LHCN-M2 (cell line): ENCODE measurements around the gene TTLL11. TPM values are rescaled to one million over a fixed set of nuclear protein-coding genes. Genes with fewer than 3 reads are reported as not detected.

ENCODE experiments used
- DNase-seq: peaks from one replicate; pipeline ENCODE4 v3.0.0-alpha.2; 2012; ENCODE audit warnings: low read depth
- total RNA-seq: library from RNA; depleted of rRNA; stranded (reverse); fragments of >200 nt; gene quantifications from 2 replicates; pipeline ENCODE4 v1.2.3, GENCODE V29; 2014

The TTLL11 gene
- total RNA-seq, 1 experiment from 2014 or later, result 3.4 TPM

- DNase-seq, result no peak
Observed at GRCh38 chr9:121942866-121943382, 150.2 kb downstream of the TTLL11 start.

GRCh38 chr9:121942313-121942712 lies 150.8 kb downstream of the TTLL11 start:
- no peak for DNase-seq

- DNase-seq, result no peak
Observed at GRCh38 chr9:121939643-121940042, 153.5 kb downstream of the TTLL11 start.

- no peak for DNase-seq
Observed at GRCh38 chr9:121938621-121939020, 154.5 kb downstream of the TTLL11 start.

- no peak for DNase-seq
Observed at GRCh38 chr9:121937240-121937639, 155.9 kb downstream of the TTLL11 start.

- no peak for DNase-seq
Observed at GRCh38 chr9:121935739-121936138, 157.4 kb downstream of the TTLL11 start.

GRCh38 chr9:121930956-121931355 lies 162.2 kb downstream of the TTLL11 start:
- no peak for DNase-seq

DNA sequence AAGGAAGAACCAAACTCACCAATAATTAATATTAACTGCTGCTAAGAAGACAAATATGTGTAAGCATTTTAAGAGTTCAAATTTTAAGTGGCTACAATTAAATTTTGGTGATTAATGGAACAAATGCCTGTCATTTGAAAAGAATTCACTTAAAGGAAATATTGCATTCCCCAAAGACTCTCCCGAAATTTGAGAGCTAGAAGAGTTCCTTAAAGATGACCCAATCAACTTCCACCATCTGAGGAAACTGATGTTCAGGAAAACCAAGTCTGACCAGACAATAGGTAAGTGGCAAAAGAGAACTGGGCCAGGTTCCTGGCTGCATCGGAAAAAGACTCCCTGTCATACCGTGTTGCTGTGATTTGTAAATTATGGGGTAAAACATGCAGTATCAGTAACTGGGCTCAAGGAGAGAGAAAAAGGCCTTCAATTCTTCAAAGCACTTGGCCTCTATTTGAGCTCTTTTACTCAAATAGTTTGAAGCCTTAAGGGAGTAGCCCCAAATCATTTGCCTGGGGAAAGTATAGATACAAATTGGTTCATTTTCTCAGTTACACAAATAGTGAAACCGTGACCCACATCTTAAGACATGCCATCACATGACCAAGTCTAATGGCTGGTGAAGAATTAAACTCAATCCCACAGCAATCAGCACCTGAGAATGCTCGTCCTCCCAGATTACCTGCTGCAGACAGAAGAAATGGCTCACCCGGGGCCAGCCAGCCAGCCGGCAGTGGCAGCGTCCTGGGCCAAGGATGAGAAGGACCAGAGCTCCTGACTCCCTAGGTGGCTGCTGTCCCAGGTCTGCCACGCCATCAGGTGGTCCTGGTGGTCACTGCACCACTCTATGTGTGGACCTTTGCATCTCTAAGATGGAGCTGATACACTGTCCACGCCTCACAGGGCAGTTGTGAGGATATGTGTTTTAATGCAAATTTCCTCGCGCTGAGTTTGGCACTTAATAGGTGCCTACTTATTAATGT lies 162.9 kb downstream of the TTLL11 start:
- no peak for DNase-seq

DNA sequence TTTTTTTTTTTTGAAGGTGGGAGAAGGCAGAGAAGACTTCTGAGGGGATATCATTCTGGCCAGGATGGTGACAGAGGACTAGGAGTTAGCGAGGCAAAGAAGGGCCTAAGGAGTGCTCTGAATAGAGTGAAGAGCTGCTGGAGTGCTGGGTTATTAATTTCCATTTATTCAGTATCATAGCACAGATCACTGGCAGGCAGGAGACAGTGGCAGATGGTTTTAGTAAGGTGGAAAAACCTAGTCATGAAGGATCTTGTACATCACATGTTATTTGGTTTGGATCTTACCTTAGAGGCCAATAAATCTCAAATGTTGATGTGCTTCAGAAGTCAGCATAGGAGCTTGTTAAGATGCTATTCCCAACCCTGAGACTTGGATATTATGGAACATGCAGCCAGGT lies 165.5 kb downstream of the TTLL11 start:
- DNase-seq, result no peak

- no peak for DNase-seq
Observed at GRCh38 chr9:121927081-121927480, 166.0 kb downstream of the TTLL11 start.

GRCh38 chr9:121926351-121926801 lies 166.7 kb downstream of the TTLL11 start:
- no peak for DNase-seq

GRCh38 chr9:121925935-121926334 lies 167.2 kb downstream of the TTLL11 start:
- DNase-seq, result no peak

GRCh38 chr9:121924700-121925099 lies 168.4 kb downstream of the TTLL11 start:
- DNase-seq, result no peak

GRCh38 chr9:121921444-121921843 lies 171.7 kb downstream of the TTLL11 start:
- peak; percentile 69 for DNase-seq

GRCh38 chr9:121917375-121918335 lies 175.5 kb downstream of the TTLL11 start:
- DNase-seq, result no peak

- DNase-seq, result no peak
Observed at GRCh38 chr9:121915304-121915625, 177.8 kb downstream of the TTLL11 start.

DNA sequence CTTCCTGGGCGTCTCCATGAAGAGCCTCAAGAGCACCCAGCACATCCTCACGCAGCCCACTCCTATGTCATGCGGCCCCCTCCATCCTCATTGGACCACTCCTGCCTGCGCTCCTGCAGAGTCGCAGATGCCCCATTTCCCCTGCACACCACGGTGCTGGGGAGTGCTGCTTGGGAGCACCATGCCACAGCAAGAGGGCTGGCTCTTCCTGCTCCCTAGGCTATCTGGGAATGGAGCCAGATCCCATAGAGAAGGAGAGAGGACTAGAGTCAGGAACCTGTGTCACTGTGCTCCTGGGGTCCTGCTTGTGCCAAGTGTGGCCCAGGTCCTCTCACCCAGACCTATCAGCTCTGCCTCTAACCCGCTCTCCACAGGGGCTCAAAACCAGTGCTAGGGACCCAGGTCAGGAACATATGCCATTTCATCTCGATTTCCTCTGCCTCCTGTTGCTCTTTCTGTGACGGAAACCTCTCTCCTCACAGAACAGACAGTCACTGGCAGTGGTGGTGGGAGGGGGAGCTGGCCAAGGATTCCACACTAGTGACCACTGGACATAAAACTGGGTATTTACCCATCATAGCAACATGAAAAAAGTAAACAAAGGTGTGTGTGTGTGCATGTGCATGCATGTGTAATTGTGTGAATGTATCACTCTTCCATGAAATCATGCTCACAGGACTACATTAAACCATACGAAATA lies 178.4 kb downstream of the TTLL11 start:
- no peak for DNase-seq

GRCh38 chr9:121914017-121914595 lies 179.0 kb downstream of the TTLL11 start:
- DNase-seq, result no peak

GRCh38 chr9:121912812-121913627 lies 180.1 kb downstream of the TTLL11 start:
- no peak for DNase-seq

DNA sequence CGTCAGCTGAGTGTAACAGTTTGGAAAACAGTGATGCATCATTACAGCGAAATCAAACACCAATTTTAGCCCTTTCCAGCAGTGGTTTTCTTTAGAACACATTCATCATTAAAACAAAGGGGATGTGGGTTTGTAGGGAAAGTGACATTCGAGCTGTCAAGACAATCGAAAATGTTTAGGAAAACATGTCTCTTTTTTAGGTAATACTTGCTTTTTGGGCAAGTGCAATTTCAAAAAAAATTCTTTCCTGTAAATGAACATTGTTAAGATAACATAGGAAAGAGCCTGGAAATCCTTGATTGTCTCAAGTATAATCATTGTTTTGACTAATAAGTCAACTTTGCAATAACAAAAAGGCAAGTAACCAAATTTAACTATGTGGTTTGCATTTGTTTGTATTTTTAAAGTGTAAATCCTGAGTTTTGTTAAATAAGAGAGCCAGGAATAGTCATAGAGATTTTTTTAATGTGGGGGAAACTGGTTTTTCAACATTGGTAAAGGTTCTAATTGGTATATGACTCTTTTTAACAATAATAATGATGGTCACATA lies 182.5 kb downstream of the TTLL11 start:
- no peak for DNase-seq
